HCT116 (cell line): ENCODE measurements around the gene VMAC. TPM values are rescaled to one million over a fixed set of nuclear protein-coding genes. Genes with fewer than 3 reads are reported as not detected.

ENCODE experiments used
- ATAC-seq: fragments of 200-7000 bp; cut with Tn5 transposase; 2 replicates; pipeline ENCODE4 v1.9.1; 2020; ENCODE audit warnings: mild to moderate bottlenecking, moderate library complexity
- BruUV-seq: library from RNA; stranded (reverse); fragments of 400-500 nt; replicated peaks from 2 replicates; lab custom pipeline; 2021; lab: Mats Ljungman, UMichigan
- CTCF ChIA-PET: fragments of 300-600 bp; sonication (Branson Sonifier 250); formaldehyde crosslinking; loops from one replicate; lab custom pipeline; 2021; ENCODE audit warnings: antibody characterized with exemption; lab: Charles Lee
- POLR2A ChIA-PET: fragments of 300-600, 350-600 bp; sonication (Branson Sonifier 250); formaldehyde crosslinking; loops from one replicate; lab custom pipeline; 2021; ENCODE audit warnings: antibody characterized with exemption; lab: Charles Lee
- RAD21 ChIA-PET, 2 experiments: fragments of 300-600 bp; sonication (Branson Sonifier 250); formaldehyde crosslinking; loops; one replicate each; lab custom pipeline; 2023; ENCODE audit warnings: low total read pairs in 2 of 2; ENCODE audit not compliant: uncharacterized antibody in 2 of 2, unreplicated experiment in 2 of 2, low non-redundant PET in 1 of 2; lab: Charles Lee
- DNase-seq: peaks from one replicate; pipeline ENCODE4 v3.0.0-alpha.2; 2010; ENCODE audit warnings: low read depth, low spot score
- H2AFZ ChIP-seq: fragments of 200-600 bp; shearing (Covaris generic), sonication (generic); 2 replicates; pipeline ENCODE4 v1.6.1; 2017; ENCODE audit warnings: low read depth, mixed run types, mixed read lengths, antibody characterized with exemption, low read length; ENCODE audit not compliant: poor library complexity, severe bottlenecking
- H3K27ac ChIP-seq: 2 replicates; pipeline ENCODE4 v1.5.1; 2012; ENCODE audit warnings: low read depth, low read length
- H3K27me3 ChIP-seq: fragments of 200-600 bp; sonication (generic); 2 replicates; pipeline ENCODE4 v1.6.1; 2016; ENCODE audit warnings: mixed run types, low read length, mixed read lengths; ENCODE audit not compliant: insufficient read depth
- H3K36me3 ChIP-seq, 2 experiments: fragments of 200-500 bp in 1 of 2; fragments of 200-600 bp in 1 of 2; sonication (Bioruptor generic) in 1 of 2; sonication (generic) in 1 of 2; 2 replicates each; pipeline versions ENCODE4 v1.5.1 to v1.6.1; 2014 to 2016; ENCODE audit warnings: low read length in 2 of 2, inconsistent platforms in 1 of 2, mixed read lengths in 1 of 2, mixed run types in 1 of 2; ENCODE audit not compliant: insufficient read depth in 2 of 2, control insufficient read depth in 1 of 2
- H3K4me1 ChIP-seq, 2 experiments: fragments of 200-600 bp in 1 of 2; sonication (generic) in 1 of 2; 2 replicates each; pipeline versions ENCODE4 v1.5.1 to v1.6.1; 2012 to 2017; ENCODE audit warnings: low read length in 2 of 2, inconsistent platforms in 1 of 2, mild to moderate bottlenecking in 1 of 2, mixed read lengths in 1 of 2, mixed run types in 1 of 2, moderate library complexity in 1 of 2; ENCODE audit not compliant: insufficient read depth in 2 of 2, control insufficient read depth in 1 of 2
- H3K4me2 ChIP-seq: fragments of 200-600 bp; sonication (generic); 2 replicates; pipeline ENCODE4 v1.6.1; 2017; ENCODE audit warnings: mixed run types, low read length, mixed read lengths
- H3K4me3 ChIP-seq, 2 experiments: fragments of 200-600 bp in 1 of 2; sonication (generic) in 1 of 2; replicated peaks in 1 of 2; 2 replicates each; pipeline ENCODE4 v1.5.1; 2011 to 2016; ENCODE audit warnings: low read length in 2 of 2, control low read depth in 1 of 2, low read depth in 1 of 2, mild to moderate bottlenecking in 1 of 2, mixed read lengths in 1 of 2, mixed run types in 1 of 2
- H3K79me2 ChIP-seq: fragments of 200-600 bp; sonication (generic); 2 replicates; pipeline ENCODE4 v1.6.1; 2017; ENCODE audit warnings: mild to moderate bottlenecking, mixed run types, low read length, moderate library complexity, mixed read lengths; ENCODE audit not compliant: insufficient read depth
- H3K9ac ChIP-seq: fragments of 200-600 bp; sonication (generic); 2 replicates; pipeline ENCODE4 v1.6.1; 2016; ENCODE audit warnings: low read length, mixed read lengths
- H3K9me2 ChIP-seq: fragments of 200-600 bp; sonication (generic), shearing (Covaris generic); 2 replicates; pipeline ENCODE4 v1.6.1; 2017; ENCODE audit warnings: mixed run types, mild to moderate bottlenecking, moderate library complexity; ENCODE audit not compliant: insufficient read depth
- H3K9me3 ChIP-seq, 2 experiments: fragments of 200-500 bp in 1 of 2; fragments of 200-600 bp in 1 of 2; sonication (Bioruptor generic) in 1 of 2; sonication (generic) in 1 of 2; 2 replicates each; pipeline ENCODE4 v1.6.1; 2014 to 2017; ENCODE audit warnings: low read length in 2 of 2, mixed read lengths in 2 of 2, inconsistent platforms in 1 of 2, low read depth in 1 of 2, mild to moderate bottlenecking in 1 of 2, mixed run types in 1 of 2, moderate library complexity in 1 of 2; ENCODE audit not compliant: control insufficient read depth in 1 of 2, insufficient read depth in 1 of 2
- H4K20me1 ChIP-seq: fragments of 200-600 bp; sonication (generic), shearing (Covaris generic); 2 replicates; pipeline ENCODE4 v1.6.1; 2017; ENCODE audit warnings: mixed run types, mild to moderate bottlenecking, moderate library complexity; ENCODE audit not compliant: insufficient read depth
- CBX3 ChIP-seq: IDR thresholded peaks from 2 replicates; pipeline ENCODE4 v1.6.1; 2012; ENCODE audit warnings: low read depth
- ELF1 ChIP-seq: IDR thresholded peaks from 2 replicates; pipeline ENCODE4 v1.6.1; 2012; ENCODE audit warnings: low read depth, borderline replicate concordance
- EZH2 ChIP-seq: fragments of 200-600 bp; sonication (generic); IDR thresholded peaks from 2 replicates; pipeline ENCODE4 v1.6.1; 2017; ENCODE audit warnings: antibody characterized with exemption, mixed run types
- POLR2AphosphoS5 ChIP-seq: IDR thresholded peaks from 2 replicates; pipeline ENCODE4 v1.6.1; 2011; ENCODE audit warnings: mild to moderate bottlenecking, low read depth, low read length, moderate library complexity
- RAD21 ChIP-seq: IDR thresholded peaks from 2 replicates; pipeline ENCODE4 v1.6.1; 2012; ENCODE audit warnings: low read depth, mild to moderate bottlenecking
- ZFX ChIP-seq: fragments of 450-650 bp; IDR thresholded peaks from 2 replicates; pipeline ENCODE4 v1.6.1; 2017
- intact Hi-C: fragments of 100-400 bp; cut with micrococcal nuclease; formaldehyde crosslinking; loops from 2 replicates; pipeline ENCODE4 v1.10.0; 2022
- total RNA-seq: library from RNA; stranded (reverse); gene quantifications from one replicate; pipeline ENCODE4 v1.2.1, GENCODE V29; 2021; ENCODE audit not compliant: unreplicated experiment

The VMAC gene
- total RNA-seq, 1 experiment from 2014 or later = 2.1 TPM

GRCh38 chr19:5857203-5858081 lies 47.2 kb upstream of the VMAC start:
- H4K20me1 ChIP-seq = no peaks in the 10 kb centered on the region
- ChIA-PET RAD21 (no interaction called here), CTCF (interaction anchor here (1.5 kb wide), 1 partner anchor 53 kb away, joined by 4 read pairs; no protein-coding TSS in a partner anchor), POLR2A (no interaction called here)
- no peak overlapping the region for H2AFZ ChIP-seq
- intact Hi-C loops = no loop called here
- H3K9ac ChIP-seq = no peak overlapping the region
- no peaks in the 10 kb centered on the region for H3K27me3 ChIP-seq
- no peak overlapping the region for H3K4me2 ChIP-seq
- no peaks in the 10 kb centered on the region; a peak in 1 of 4 replicates for H3K4me1 ChIP-seq
- DNase-seq = no peak
- H3K9me3 ChIP-seq = no peaks in the 10 kb centered on the region; a peak in 1 of 4 replicates
- no peaks in the 10 kb centered on the region for H3K79me2 ChIP-seq
- no TSS peak for BruUV-seq
- no peak overlapping the region for H3K27ac ChIP-seq
- no peaks in the 10 kb centered on the region for H3K9me2 ChIP-seq
- no peak for ATAC-seq
- no peak overlapping the region for H3K4me3 ChIP-seq
- TF ChIP-seq EZH2 (no peak), CBX3 (peak; percentile 76; the same call in 1 of the 2 replicates), RAD21 (no peak)
- H3K36me3 ChIP-seq = no peaks in the 10 kb centered on the region

DNA sequence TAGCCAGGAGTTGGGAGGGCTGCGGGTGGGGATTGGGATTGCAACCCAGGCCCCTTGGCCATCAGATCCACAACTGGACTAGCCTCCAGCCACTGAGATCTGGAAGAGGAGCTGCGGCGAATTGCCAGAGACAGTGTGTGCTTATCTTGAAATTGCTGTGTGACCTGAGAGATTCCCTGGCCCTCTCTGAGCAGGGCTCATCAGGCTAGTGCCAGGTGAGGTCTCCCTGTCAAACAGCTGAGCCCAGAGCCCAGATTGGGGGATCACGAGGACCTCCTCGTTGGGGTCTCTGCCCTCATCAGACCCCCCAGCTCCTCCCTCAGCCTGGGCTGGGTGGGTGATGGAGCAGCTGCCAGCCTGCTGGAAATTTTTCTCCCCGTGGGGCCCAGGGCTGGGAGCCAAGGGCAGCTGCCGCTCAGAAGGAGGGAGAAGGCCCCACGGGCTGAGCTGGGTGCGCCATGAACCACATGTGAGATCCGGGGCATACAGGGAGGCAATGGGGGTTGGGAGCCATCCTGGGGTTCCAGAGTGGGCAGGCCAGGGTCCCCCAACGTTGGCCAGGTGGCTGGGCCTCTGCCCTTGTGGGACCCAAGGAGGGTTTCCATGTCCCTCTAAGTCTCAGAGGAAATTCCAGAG lies 41.5 kb upstream of the VMAC start:
- Histone ChIP-seq H3K27me3 (no peaks in the 10 kb centered on the region), H3K27ac (no peak overlapping the region), H3K9me2 (no peaks in the 10 kb centered on the region), H2AFZ (no peak overlapping the region), H3K4me2 (no peak overlapping the region), H3K4me1 (no peaks in the 10 kb centered on the region; a peak in 1 of 4 replicates), H3K36me3 (no peaks in the 10 kb centered on the region), H3K79me2 (no peaks in the 10 kb centered on the region), H3K9me3 (no peaks in the 10 kb centered on the region), H4K20me1 (no peaks in the 10 kb centered on the region), H3K4me3 (no peak overlapping the region), H3K9ac (no peak overlapping the region)
- ATAC-seq = no peak
- DNase-seq = no peak
- TF ChIP-seq ZFX (no peak), ELF1 (no peak), POLR2AphosphoS5 (no peak)
- ChIA-PET CTCF (no interaction called here), RAD21 (no interaction called here), POLR2A (no interaction called here)
- no TSS peak for BruUV-seq
- intact Hi-C loops = no loop called here
